ENCODE measurements around the gene ATP2B2. TPM values are rescaled to one million over a fixed set of nuclear protein-coding genes. Genes with fewer than 3 reads are reported as not detected.

The ATP2B2 gene
- total RNA-seq, 2 experiments from 2014 or later, result 0.06 TPM; not detected in 1

DNA sequence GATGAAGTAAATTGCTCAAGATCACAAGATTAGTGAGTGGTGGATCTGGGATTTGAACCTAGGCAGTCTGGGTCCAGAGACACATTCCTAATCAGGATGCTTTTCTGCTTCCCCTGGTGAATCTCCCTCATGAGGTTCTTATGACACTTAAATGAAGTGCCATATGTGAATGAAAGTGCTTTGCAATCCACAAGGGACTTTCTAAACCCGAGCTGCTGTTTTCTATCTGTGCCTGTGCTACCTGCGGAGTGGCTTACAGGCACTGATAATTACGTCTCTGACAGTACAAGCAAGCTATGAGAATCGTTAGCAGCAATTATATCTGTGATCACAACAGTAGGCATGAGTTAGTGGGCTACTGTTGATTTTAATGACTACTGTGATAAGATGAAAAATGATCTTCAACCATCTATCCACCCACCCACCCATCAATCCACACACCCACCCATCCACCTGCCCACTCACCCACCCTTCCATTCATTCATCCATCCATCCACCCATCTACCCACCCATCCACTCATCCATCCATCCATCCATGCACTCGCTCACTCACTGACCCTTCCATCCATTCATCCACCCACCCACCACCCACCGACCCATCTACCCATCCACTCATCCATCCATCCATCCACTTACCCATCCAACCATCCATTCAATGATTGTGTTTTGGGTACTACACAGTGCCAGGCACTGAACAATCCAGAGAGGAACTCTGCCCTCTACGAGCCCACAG, 51.8 kb downstream of the ATP2B2 start:
- no peaks in the 10 kb centered on the region for H4K20me1 ChIP-seq (ENCODE audit: insufficient read depth, low read length)
- TF ChIP-seq EZH2phosphoT487 (IDR thresholded peaks at IDR 0.05; ENCODE audit: borderline replicate concordance, low read depth, low read length), result no peak
- TF ChIP-seq, protein P1, sequence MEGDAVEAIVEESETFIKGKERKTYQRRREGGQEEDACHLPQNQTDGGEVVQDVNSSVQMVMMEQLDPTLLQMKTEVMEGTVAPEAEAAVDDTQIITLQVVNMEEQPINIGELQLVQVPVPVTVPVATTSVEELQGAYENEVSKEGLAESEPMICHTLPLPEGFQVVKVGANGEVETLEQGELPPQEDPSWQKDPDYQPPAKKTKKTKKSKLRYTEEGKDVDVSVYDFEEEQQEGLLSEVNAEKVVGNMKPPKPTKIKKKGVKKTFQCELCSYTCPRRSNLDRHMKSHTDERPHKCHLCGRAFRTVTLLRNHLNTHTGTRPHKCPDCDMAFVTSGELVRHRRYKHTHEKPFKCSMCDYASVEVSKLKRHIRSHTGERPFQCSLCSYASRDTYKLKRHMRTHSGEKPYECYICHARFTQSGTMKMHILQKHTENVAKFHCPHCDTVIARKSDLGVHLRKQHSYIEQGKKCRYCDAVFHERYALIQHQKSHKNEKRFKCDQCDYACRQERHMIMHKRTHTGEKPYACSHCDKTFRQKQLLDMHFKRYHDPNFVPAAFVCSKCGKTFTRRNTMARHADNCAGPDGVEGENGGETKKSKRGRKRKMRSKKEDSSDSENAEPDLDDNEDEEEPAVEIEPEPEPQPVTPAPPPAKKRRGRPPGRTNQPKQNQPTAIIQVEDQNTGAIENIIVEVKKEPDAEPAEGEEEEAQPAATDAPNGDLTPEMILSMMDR (conservative IDR thresholded peaks at IDR 0.05; ENCODE audit: low read length), result no peak
- peaks cover 22% of the 10 kb centered on the region for H3K4me1 ChIP-seq (ENCODE audit: insufficient read depth, low read length, poor library complexity, severe bottlenecking)
- no peaks in the 10 kb centered on the region for H3K9me2 ChIP-seq (ENCODE audit: insufficient read depth, low read length)
- no peak for DNase-seq (ENCODE audit: low spot score)
- no peaks in the 10 kb centered on the region for H3K79me2 ChIP-seq (ENCODE audit: insufficient read depth, low read depth, low read length)
- CTCF ChIA-PET (ENCODE audit: unreplicated experiment), result no interaction called here
- H3K4me2 ChIP-seq (ENCODE audit: low read length), result no peak overlapping the region
- H2AFZ ChIP-seq (ENCODE audit: low read length), result no peak overlapping the region
- intact Hi-C loops (cut with micrococcal nuclease; ENCODE audit: unreplicated experiment), result no loop called here
- no peaks in the 10 kb centered on the region for H3K9me3 ChIP-seq (ENCODE audit: low read length)
- no TSS peak for BruUV-seq (replicated peaks)
- H3K36me3 ChIP-seq (ENCODE audit: insufficient read depth, low read length), result no peaks in the 10 kb centered on the region
- no peak overlapping the region for H3K4me3 ChIP-seq (ENCODE audit: low read depth, low read length, poor library complexity, severe bottlenecking)
- POLR2A ChIA-PET, result no interaction called here
- H3K27ac ChIP-seq (ENCODE audit: low read depth, low read length, poor library complexity, severe bottlenecking), result no peak overlapping the region

DNA sequence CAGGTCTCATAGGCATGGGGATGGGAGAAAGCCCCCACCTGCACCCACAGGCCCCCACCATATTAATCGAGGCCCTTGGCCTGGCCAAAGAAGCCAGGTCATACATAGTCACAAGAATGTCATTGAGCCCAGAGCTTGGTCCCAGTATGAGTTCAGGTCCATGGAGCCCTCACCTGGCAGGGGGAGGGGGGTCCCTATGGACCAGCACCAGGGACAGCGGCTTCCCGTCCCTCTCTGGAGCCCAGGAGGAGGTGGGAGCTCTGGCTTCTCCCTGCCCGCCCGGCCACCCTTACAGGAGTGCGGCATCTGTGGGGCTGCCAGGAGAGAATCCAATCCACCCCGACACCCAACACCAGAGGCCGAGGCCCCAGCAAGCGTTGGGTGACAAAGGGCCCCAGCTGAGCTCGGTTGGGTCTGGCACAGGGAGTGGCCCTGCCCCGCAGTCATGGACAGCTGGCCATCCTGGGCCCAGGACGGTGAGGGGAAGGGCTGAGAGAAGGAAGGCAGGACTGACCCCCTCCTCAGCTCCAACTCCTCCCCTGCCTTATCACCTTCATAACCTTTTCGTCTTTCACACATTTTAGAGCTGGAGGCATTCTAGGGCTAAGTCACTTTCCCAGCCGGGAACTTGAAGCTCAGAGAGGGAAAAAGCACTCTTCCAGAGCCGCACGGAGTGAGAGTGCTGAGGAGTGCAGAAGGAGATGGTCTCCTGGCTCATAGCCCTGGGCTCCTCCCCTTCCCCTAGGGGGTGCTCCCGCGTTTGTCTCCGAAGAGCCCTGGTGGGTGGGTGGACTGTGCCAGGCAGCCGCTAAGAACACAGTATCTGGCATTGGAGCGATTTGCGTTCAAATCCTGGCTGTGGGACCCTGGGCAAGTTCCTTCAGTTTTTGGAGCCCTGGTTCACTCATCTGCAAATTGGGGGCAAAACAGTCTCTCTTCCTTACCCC, 54.6 kb downstream of the ATP2B2 start:
- no peaks in the 10 kb centered on the region for H3K36me3 ChIP-seq (ENCODE audit: insufficient read depth, low read length)
- intact Hi-C loops (cut with micrococcal nuclease; ENCODE audit: unreplicated experiment), result no loop called here
- ChIA-PET CTCF (ENCODE audit: unreplicated experiment) (no interaction called here), POLR2A (no interaction called here)
- H4K20me1 ChIP-seq (ENCODE audit: insufficient read depth, low read length), result no peaks in the 10 kb centered on the region
- H3K4me1 ChIP-seq (ENCODE audit: insufficient read depth, low read length, poor library complexity, severe bottlenecking), result no peaks in the 10 kb centered on the region
- no peaks in the 10 kb centered on the region for H3K79me2 ChIP-seq (ENCODE audit: insufficient read depth, low read depth, low read length)
- H3K27ac ChIP-seq (ENCODE audit: low read depth, low read length, poor library complexity, severe bottlenecking), result no peak overlapping the region
- no TSS peak for BruUV-seq (replicated peaks)
- no peak for DNase-seq (ENCODE audit: low spot score)
- no peaks in the 10 kb centered on the region for H3K9me2 ChIP-seq (ENCODE audit: insufficient read depth, low read length)
- no peak overlapping the region for H3K4me2 ChIP-seq (ENCODE audit: low read length)
- no peak overlapping the region for H3K4me3 ChIP-seq (ENCODE audit: low read depth, low read length, poor library complexity, severe bottlenecking)
- TF ChIP-seq, protein P1 (conservative IDR thresholded peaks at IDR 0.05; ENCODE audit: low read length), result no peak
- TF ChIP-seq EZH2phosphoT487 (IDR thresholded peaks at IDR 0.05; ENCODE audit: borderline replicate concordance, low read depth, low read length), result no peak
- no peaks in the 10 kb centered on the region for H3K9me3 ChIP-seq (ENCODE audit: low read length)
- no peak overlapping the region for H2AFZ ChIP-seq (ENCODE audit: low read length)
